GM23338 (cell line): Measurements from ENCODE around the gene FAM13B. TPM values are rescaled to one million over a fixed set of nuclear protein-coding genes. Genes with fewer than 3 reads are reported as not detected.

Experiments
- ATAC-seq: fragments of 200-7000 bp; cut with Tn5 transposase; 3 replicates; pipeline ENCODE4 v1.9.1; 2020
- DNase-seq: peaks from one replicate; pipeline ENCODE4 v3.0.0-alpha.2; 2015; ENCODE audit warnings: low spot score
- H2AFZ ChIP-seq: fragments of 200-600 bp; sonication (generic); 2 replicates; pipeline ENCODE4 v1.8.0; 2016; ENCODE audit warnings: antibody characterized with exemption, mild to moderate bottlenecking, moderate library complexity
- H3F3A ChIP-seq: fragments of 200-600 bp; sonication (generic); replicated peaks from 2 replicates; pipeline ENCODE4 v1.8.0; 2017; ENCODE audit warnings: antibody characterized with exemption, mixed run types, low read depth
- H3K27ac ChIP-seq: fragments of 200-600 bp; sonication (generic); 2 replicates; pipeline ENCODE4 v1.6.1; 2016; ENCODE audit warnings: low read depth
- H3K27me3 ChIP-seq: fragments of 200-600 bp; sonication (generic); 2 replicates; pipeline ENCODE4 v1.8.0; 2016; ENCODE audit warnings: mild to moderate bottlenecking, mixed run types, moderate library complexity; ENCODE audit not compliant: insufficient read depth
- H3K36me3 ChIP-seq: fragments of 200-600 bp; sonication (generic); 2 replicates; pipeline ENCODE4 v1.8.0; 2016; ENCODE audit warnings: mild to moderate bottlenecking; ENCODE audit not compliant: insufficient read depth
- H3K4me1 ChIP-seq: fragments of 200-600 bp; sonication (generic); 2 replicates; pipeline ENCODE4 v1.8.0; 2016; ENCODE audit warnings: mild to moderate bottlenecking, moderate library complexity; ENCODE audit not compliant: insufficient read depth
- H3K4me2 ChIP-seq: fragments of 200-600 bp; sonication (generic); 2 replicates; pipeline ENCODE4 v1.7.1; 2017; ENCODE audit warnings: mixed run types
- H3K4me3 ChIP-seq: fragments of 200-600 bp; sonication (generic); 2 replicates; pipeline ENCODE4 v1.6.1; 2016; ENCODE audit warnings: mixed run types
- H3K79me2 ChIP-seq: fragments of 200-600 bp; sonication (generic); replicated peaks from 2 replicates; pipeline ENCODE4 v1.8.0; 2017; ENCODE audit warnings: mild to moderate bottlenecking; ENCODE audit not compliant: insufficient read depth
- H3K9me2 ChIP-seq: fragments of 200-600 bp; sonication (generic); 2 replicates; pipeline ENCODE4 v1.8.0; 2017; ENCODE audit not compliant: insufficient read depth
- H4K20me1 ChIP-seq: fragments of 200-600 bp; sonication (generic); replicated peaks from 2 replicates; pipeline ENCODE4 v1.8.0; 2017; ENCODE audit warnings: mild to moderate bottlenecking; ENCODE audit not compliant: insufficient read depth
- H3K27ac Mint-ChIP-seq: 2 replicates; pipeline ENCODE4 v1.8.0; 2020; ENCODE audit warnings: inconsistent platforms, mild to moderate bottlenecking, moderate library complexity, mixed read lengths
- H3K27me3 Mint-ChIP-seq: 3 replicates; pipeline ENCODE4 v1.8.0; 2022; ENCODE audit warnings: low read depth, mild to moderate bottlenecking, moderate library complexity, mixed read lengths, inconsistent platforms; ENCODE audit not compliant: insufficient read depth, poor library complexity
- H3K36me3 Mint-ChIP-seq: 3 replicates; pipeline ENCODE4 v1.8.0; 2021; ENCODE audit warnings: low read depth, mild to moderate bottlenecking, inconsistent platforms, moderate library complexity, mixed read lengths
- H3K4me1 Mint-ChIP-seq: 3 replicates; pipeline ENCODE4 v1.8.0; 2020; ENCODE audit warnings: mild to moderate bottlenecking, inconsistent platforms, mixed read lengths
- H3K4me3 Mint-ChIP-seq: 3 replicates; pipeline ENCODE4 v1.8.0; 2021; ENCODE audit warnings: moderate library complexity, mild to moderate bottlenecking, inconsistent platforms, mixed read lengths
- H3K9me3 Mint-ChIP-seq: 3 replicates; pipeline ENCODE4 v1.8.0; 2020; ENCODE audit warnings: moderate library complexity, mild to moderate bottlenecking, inconsistent platforms, mixed read lengths
- CREB1 ChIP-seq: fragments of 250-450 bp; sonication (Bioruptor Pico); IDR thresholded peaks from 2 replicates; pipeline ENCODE4 v1.5.0; 2020; ENCODE audit warnings: low read depth, mild to moderate bottlenecking, moderate library complexity
- EZH2 ChIP-seq: fragments of 200-600 bp; sonication (generic); IDR thresholded peaks from one replicate; pipeline ENCODE4 v1.8.0; 2017; ENCODE audit warnings: antibody characterized with exemption, mild to moderate bottlenecking, low read depth; ENCODE audit not compliant: unreplicated experiment
- EZH2phosphoT487 ChIP-seq: fragments of 200-600 bp; sonication (generic); IDR thresholded peaks from one replicate; pipeline ENCODE4 v1.8.1; 2018; ENCODE audit warnings: antibody characterized with exemption; ENCODE audit not compliant: unreplicated experiment
- JUNB ChIP-seq: IDR thresholded peaks from one replicate; pipeline ENCODE4 v1.6.1; 2016; ENCODE audit warnings: antibody characterized with exemption; ENCODE audit not compliant: unreplicated experiment
- NANOG ChIP-seq: IDR thresholded peaks from 2 replicates; pipeline ENCODE4 v1.6.1; 2016; ENCODE audit warnings: antibody characterized with exemption, borderline replicate concordance
- POLR2AphosphoS5 ChIP-seq: IDR thresholded peaks from 2 replicates; pipeline ENCODE4 v1.6.1; 2016; ENCODE audit warnings: antibody characterized with exemption, low read depth
- REST ChIP-seq: IDR thresholded peaks from one replicate; pipeline ENCODE4 v1.6.1; 2018; ENCODE audit warnings: antibody characterized with exemption; ENCODE audit not compliant: unreplicated experiment
- polyA plus RNA-seq: library from polyadenylated mRNA; unstranded; fragments of >200 nt; fragmentation: Nextera tagmentation; extraction: Ambion mirVana; gene quantifications from 2 replicates; pipeline ENCODE4 v1.2.1, GENCODE V29; 2016
- total RNA-seq: library from RNA; depleted of rRNA; stranded (reverse); fragments of >200 nt; shearing (Covaris generic); gene quantifications from 2 replicates; pipeline ENCODE4 v1.2.3, GENCODE V29; 2014
- TF ChIP-seq, protein P1 (sequence below), 2 experiments: fragments of 200-600 bp in 1 of 2; sonication (generic) in 1 of 2; conservative IDR thresholded peaks; 2 replicates each; pipeline versions ENCODE4 v1.5.1 to v1.6.1; 2016 to 2017; ENCODE audit warnings: antibody characterized with exemption in 2 of 2, low read depth in 2 of 2, mild to moderate bottlenecking in 2 of 2, moderate library complexity in 1 of 2
- TF ChIP-seq, protein P2 (sequence below): fragments of 250-450 bp; sonication (Bioruptor Pico); IDR thresholded peaks from 2 replicates; pipeline ENCODE4 v1.5.0; 2020; ENCODE audit warnings: mild to moderate bottlenecking, moderate library complexity
- TF ChIP-seq, protein P3 (sequence below): IDR thresholded peaks from 2 replicates; pipeline ENCODE4 v1.6.1; 2016; ENCODE audit warnings: antibody characterized with exemption

Gene FAM13B
- total and polyA plus RNA-seq, 2 experiments from 2014 or later, result 12.9 to 30.2 TPM

DNA sequence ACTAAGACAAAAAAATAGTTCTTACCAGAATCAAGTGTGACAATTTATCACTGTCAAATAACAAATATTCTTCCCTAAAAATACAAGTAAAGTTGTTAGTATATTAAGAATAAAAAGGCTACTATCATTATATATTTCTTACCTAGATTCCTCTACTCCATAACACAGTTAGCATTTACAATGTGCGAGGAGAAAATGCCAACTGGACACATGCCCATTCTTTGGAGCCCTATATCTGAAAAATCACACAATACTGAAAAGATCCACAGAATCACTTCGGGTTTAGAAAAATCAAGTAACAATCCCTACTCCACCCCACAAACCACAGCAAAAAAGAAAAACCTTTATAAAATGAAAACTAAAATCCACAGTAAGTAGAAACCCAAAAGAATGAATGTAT is 72.7 kb downstream of the FAM13B start:
- Histone ChIP-seq H3K4me3 (no peak overlapping the region), H3K9me2 (no peaks in the 10 kb centered on the region), H3K4me2 (no peak overlapping the region), H3K36me3 (no peaks in the 10 kb centered on the region), H3K27ac (no peak overlapping the region), H4K20me1 (peaks cover 6% of the 10 kb centered on the region; the same call in 1 of the 2 replicates), H3K79me2 (no peaks in the 10 kb centered on the region), H2AFZ (no peak overlapping the region), H3K27me3 (no peaks in the 10 kb centered on the region), H3F3A (no peaks in the 10 kb centered on the region; the same call in 1 of the 2 replicates), H3K4me1 (no peaks in the 10 kb centered on the region)
- H3K27ac Mint-ChIP-seq, result no peak overlapping the region
- TF ChIP-seq, protein P1, sequence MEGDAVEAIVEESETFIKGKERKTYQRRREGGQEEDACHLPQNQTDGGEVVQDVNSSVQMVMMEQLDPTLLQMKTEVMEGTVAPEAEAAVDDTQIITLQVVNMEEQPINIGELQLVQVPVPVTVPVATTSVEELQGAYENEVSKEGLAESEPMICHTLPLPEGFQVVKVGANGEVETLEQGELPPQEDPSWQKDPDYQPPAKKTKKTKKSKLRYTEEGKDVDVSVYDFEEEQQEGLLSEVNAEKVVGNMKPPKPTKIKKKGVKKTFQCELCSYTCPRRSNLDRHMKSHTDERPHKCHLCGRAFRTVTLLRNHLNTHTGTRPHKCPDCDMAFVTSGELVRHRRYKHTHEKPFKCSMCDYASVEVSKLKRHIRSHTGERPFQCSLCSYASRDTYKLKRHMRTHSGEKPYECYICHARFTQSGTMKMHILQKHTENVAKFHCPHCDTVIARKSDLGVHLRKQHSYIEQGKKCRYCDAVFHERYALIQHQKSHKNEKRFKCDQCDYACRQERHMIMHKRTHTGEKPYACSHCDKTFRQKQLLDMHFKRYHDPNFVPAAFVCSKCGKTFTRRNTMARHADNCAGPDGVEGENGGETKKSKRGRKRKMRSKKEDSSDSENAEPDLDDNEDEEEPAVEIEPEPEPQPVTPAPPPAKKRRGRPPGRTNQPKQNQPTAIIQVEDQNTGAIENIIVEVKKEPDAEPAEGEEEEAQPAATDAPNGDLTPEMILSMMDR (conservative IDR thresholded peaks at IDR 0.05; ENCODE audit: low read depth in 2 of 2), result no peak
- no peak for TF ChIP-seq EZH2phosphoT487
- no peak for TF ChIP-seq CREB1 (CRISPR knock-in tag)
- no peaks in the 10 kb centered on the region for H3K27me3 Mint-ChIP-seq
- DNase-seq, result no peak
- ATAC-seq, result no peak
- H3K36me3 Mint-ChIP-seq, result peaks cover 13% of the 10 kb centered on the region
- no peaks in the 10 kb centered on the region for H3K9me3 Mint-ChIP-seq
- H3K4me3 Mint-ChIP-seq, result no peak overlapping the region
- H3K4me1 Mint-ChIP-seq, result no peaks in the 10 kb centered on the region

DNA sequence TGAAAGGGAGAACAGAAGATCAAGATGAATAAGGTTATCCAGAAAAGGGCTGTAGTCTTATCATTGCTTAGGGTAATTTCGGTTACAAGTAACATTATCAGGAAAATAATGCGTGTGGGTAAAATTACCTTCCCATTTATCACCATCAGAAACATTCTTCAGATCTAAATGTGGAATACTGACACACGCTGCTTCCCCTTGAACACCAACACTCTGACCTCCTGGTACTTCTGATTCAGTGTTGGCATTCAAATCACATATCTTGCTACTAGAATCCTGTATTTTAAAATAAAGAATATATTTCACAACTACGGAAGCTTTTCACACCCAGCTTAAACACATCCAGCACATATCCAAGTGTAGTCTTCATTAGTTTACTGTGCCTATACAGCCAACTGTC is 73.4 kb downstream of the FAM13B start:
- Mint-ChIP-seq H3K27me3 (no peaks in the 10 kb centered on the region), H3K27ac (no peak overlapping the region), H3K4me1 (no peaks in the 10 kb centered on the region), H3K4me3 (no peak overlapping the region), H3K36me3 (peaks cover 15% of the 10 kb centered on the region), H3K9me3 (no peaks in the 10 kb centered on the region)
- H3K27me3 ChIP-seq, result no peaks in the 10 kb centered on the region
- no peak overlapping the region for H2AFZ ChIP-seq
- no peak for ATAC-seq
- no peaks in the 10 kb centered on the region; the same call in 1 of the 2 replicates for H3F3A ChIP-seq
- no peaks in the 10 kb centered on the region for H3K4me1 ChIP-seq
- no peak for DNase-seq
- no peaks in the 10 kb centered on the region for H3K79me2 ChIP-seq
- no peak overlapping the region for H3K27ac ChIP-seq
- H3K36me3 ChIP-seq, result no peaks in the 10 kb centered on the region
- 0 out of 2 replicates have a peak, but pooled peaks cover 6% of the 10 kb centered on the region for H4K20me1 ChIP-seq
- H3K9me2 ChIP-seq, result no peaks in the 10 kb centered on the region
- H3K4me3 ChIP-seq, result no peak overlapping the region
- H3K4me2 ChIP-seq, result no peak overlapping the region
- TF ChIP-seq EZH2, result no peak
- no peak for TF ChIP-seq POLR2AphosphoS5
- TF ChIP-seq NANOG, result no peak
- no peak for TF ChIP-seq JUNB
- TF ChIP-seq REST, result no peak
- TF ChIP-seq, protein P2, sequence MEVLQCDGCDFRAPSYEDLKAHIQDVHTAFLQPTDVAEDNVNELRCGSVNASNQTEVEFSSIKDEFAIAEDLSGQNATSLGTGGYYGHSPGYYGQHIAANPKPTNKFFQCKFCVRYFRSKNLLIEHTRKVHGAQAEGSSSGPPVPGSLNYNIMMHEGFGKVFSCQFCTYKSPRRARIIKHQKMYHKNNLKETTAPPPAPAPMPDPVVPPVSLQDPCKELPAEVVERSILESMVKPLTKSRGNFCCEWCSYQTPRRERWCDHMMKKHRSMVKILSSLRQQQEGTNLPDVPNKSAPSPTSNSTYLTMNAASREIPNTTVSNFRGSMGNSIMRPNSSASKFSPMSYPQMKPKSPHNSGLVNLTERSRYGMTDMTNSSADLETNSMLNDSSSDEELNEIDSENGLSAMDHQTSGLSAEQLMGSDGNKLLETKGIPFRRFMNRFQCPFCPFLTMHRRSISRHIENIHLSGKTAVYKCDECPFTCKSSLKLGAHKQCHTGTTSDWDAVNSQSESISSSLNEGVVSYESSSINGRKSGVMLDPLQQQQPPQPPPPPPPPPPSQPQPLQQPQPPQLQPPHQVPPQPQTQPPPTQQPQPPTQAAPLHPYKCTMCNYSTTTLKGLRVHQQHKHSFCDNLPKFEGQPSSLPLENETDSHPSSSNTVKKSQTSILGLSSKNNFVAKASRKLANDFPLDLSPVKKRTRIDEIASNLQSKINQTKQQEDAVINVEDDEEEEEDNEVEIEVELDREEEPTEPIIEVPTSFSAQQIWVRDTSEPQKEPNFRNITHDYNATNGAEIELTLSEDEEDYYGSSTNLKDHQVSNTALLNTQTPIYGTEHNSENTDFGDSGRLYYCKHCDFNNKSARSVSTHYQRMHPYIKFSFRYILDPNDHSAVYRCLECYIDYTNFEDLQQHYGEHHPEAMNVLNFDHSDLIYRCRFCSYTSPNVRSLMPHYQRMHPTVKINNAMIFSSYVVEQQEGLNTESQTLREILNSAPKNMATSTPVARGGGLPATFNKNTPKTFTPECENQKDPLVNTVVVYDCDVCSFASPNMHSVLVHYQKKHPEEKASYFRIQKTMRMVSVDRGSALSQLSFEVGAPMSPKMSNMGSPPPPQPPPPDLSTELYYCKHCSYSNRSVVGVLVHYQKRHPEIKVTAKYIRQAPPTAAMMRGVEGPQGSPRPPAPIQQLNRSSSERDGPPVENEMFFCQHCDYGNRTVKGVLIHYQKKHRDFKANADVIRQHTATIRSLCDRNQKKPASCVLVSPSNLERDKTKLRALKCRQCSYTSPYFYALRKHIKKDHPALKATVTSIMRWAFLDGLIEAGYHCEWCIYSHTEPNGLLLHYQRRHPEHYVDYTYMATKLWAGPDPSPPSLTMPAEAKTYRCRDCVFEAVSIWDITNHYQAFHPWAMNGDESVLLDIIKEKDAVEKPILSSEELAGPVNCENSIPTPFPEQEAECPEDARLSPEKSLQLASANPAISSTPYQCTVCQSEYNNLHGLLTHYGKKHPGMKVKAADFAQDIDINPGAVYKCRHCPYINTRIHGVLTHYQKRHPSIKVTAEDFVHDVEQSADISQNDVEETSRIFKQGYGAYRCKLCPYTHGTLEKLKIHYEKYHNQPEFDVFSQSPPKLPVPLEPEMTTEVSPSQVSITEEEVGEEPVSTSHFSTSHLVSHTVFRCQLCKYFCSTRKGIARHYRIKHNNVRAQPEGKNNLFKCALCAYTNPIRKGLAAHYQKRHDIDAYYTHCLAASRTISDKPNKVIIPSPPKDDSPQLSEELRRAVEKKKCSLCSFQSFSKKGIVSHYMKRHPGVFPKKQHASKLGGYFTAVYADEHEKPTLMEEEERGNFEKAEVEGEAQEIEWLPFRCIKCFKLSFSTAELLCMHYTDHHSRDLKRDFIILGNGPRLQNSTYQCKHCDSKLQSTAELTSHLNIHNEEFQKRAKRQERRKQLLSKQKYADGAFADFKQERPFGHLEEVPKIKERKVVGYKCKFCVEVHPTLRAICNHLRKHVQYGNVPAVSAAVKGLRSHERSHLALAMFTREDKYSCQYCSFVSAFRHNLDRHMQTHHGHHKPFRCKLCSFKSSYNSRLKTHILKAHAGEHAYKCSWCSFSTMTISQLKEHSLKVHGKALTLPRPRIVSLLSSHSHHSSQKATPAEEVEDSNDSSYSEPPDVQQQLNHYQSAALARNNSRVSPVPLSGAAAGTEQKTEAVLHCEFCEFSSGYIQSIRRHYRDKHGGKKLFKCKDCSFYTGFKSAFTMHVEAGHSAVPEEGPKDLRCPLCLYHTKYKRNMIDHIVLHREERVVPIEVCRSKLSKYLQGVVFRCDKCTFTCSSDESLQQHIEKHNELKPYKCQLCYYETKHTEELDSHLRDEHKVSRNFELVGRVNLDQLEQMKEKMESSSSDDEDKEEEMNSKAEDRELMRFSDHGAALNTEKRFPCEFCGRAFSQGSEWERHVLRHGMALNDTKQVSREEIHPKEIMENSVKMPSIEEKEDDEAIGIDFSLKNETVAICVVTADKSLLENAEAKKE (CRISPR knock-in tag), result no peak
- TF ChIP-seq, protein P3, sequence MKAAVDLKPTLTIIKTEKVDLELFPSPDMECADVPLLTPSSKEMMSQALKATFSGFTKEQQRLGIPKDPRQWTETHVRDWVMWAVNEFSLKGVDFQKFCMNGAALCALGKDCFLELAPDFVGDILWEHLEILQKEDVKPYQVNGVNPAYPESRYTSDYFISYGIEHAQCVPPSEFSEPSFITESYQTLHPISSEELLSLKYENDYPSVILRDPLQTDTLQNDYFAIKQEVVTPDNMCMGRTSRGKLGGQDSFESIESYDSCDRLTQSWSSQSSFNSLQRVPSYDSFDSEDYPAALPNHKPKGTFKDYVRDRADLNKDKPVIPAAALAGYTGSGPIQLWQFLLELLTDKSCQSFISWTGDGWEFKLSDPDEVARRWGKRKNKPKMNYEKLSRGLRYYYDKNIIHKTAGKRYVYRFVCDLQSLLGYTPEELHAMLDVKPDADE, result no peak
